BE2C (cell line): ENCODE measurements around the gene AFF1.

ENCODE experiments used
- DNase-seq: peaks from one replicate; pipeline ENCODE4 v3.0.0-alpha.2; 2020
- H3K27me3 ChIP-seq: fragments of 250-450 bp; sonication (Bioruptor Pico); 2 replicates; pipeline ENCODE4 v1.5.1; 2020; ENCODE audit warnings: mild to moderate bottlenecking
- H3K36me3 ChIP-seq: fragments of 250-450 bp; sonication (Bioruptor Pico); 2 replicates; pipeline ENCODE4 v1.5.1; 2020; ENCODE audit warnings: mild to moderate bottlenecking
- H3K4me1 ChIP-seq: fragments of 250-450 bp; sonication (Bioruptor Pico); 2 replicates; pipeline ENCODE4 v1.5.1; 2020
- H3K4me3 ChIP-seq: 2 replicates; pipeline ENCODE4 v1.5.1; 2011; ENCODE audit warnings: low read depth, low read length
- H3K9me3 ChIP-seq: fragments of 250-450 bp; sonication (Bioruptor Pico); 2 replicates; pipeline ENCODE4 v1.5.1; 2020
- CTCF ChIP-seq: IDR thresholded peaks from 2 replicates; pipeline ENCODE4 v1.5.1; 2012; ENCODE audit warnings: mild to moderate bottlenecking, low read depth, low read length

AFF1 gene

GRCh38 chr4:87086143-87086805, 151.5 kb downstream of the AFF1 start:
- Histone ChIP-seq H3K36me3 (peaks cover 10% of the 10 kb centered on the region), H3K4me1 (peaks cover 5% of the 10 kb centered on the region; the same call in 1 of the 2 replicates)

GRCh38 chr4:87087015-87087414, 152.2 kb downstream of the AFF1 start:
- peaks cover 10% of the 10 kb centered on the region for H3K36me3 ChIP-seq
- no peak for TF ChIP-seq CTCF

More at GRCh38 chr4:87086143-87086805, 151.5 kb downstream of the AFF1 start:
- TF ChIP-seq CTCF: no peak
- no peak for DNase-seq
- H3K9me3 ChIP-seq: no peaks in the 10 kb centered on the region
- no peak overlapping the region for H3K4me3 ChIP-seq
- H3K27me3 ChIP-seq: no peaks in the 10 kb centered on the region

GRCh38 chr4:87087420-87087819, 152.6 kb downstream of the AFF1 start:
- no peak for DNase-seq
- Histone ChIP-seq H3K4me1 (peaks cover 6% of the 10 kb centered on the region), H3K9me3 (no peaks in the 10 kb centered on the region), H3K4me3 (no peak overlapping the region), H3K36me3 (peaks cover 10% of the 10 kb centered on the region), H3K27me3 (no peaks in the 10 kb centered on the region)
- no peak for TF ChIP-seq CTCF

More at GRCh38 chr4:87087015-87087414, 152.2 kb downstream of the AFF1 start:
- Histone ChIP-seq H3K4me3 (no peak overlapping the region), H3K9me3 (no peaks in the 10 kb centered on the region), H3K27me3 (no peaks in the 10 kb centered on the region), H3K4me1 (peaks cover 2% of the 10 kb centered on the region)
- DNase-seq: no peak

- no peaks in the 10 kb centered on the region for H3K27me3 ChIP-seq
- TF ChIP-seq CTCF: no peak
- no peak overlapping the region for H3K4me3 ChIP-seq
- DNase-seq: no peak
- peaks cover 10% of the 10 kb centered on the region for H3K4me1 ChIP-seq
- H3K36me3 ChIP-seq: peaks cover 10% of the 10 kb centered on the region
- no peaks in the 10 kb centered on the region for H3K9me3 ChIP-seq
Observed at GRCh38 chr4:87088186-87088585, 153.4 kb downstream of the AFF1 start.

- no peak overlapping the region for H3K4me3 ChIP-seq
- peaks cover 13% of the 10 kb centered on the region for H3K4me1 ChIP-seq
- no peaks in the 10 kb centered on the region for H3K9me3 ChIP-seq
- DNase-seq: no peak
- H3K27me3 ChIP-seq: no peaks in the 10 kb centered on the region
- H3K36me3 ChIP-seq: peaks cover 10% of the 10 kb centered on the region
- no peak for TF ChIP-seq CTCF
Observed at GRCh38 chr4:87089368-87089767, 154.6 kb downstream of the AFF1 start.

GRCh38 chr4:87090305-87090704, 155.5 kb downstream of the AFF1 start:
- H3K27me3 ChIP-seq: no peaks in the 10 kb centered on the region
- no peak overlapping the region for H3K4me3 ChIP-seq
- H3K36me3 ChIP-seq: peaks cover 10% of the 10 kb centered on the region
- no peak for DNase-seq
- H3K4me1 ChIP-seq: peaks cover 13% of the 10 kb centered on the region
- no peak for TF ChIP-seq CTCF
- no peaks in the 10 kb centered on the region for H3K9me3 ChIP-seq
